Activated naive CD4-positive, alpha-beta T cell treated with anti-CD3 and anti-CD28 coated beads, Interleukin-2, amount 50 U/mL, for 24 hours (primary cell): Measurements from ENCODE around the gene DGCR6L.
"Not testable (repeated sequence)": the region's sequence is repeated elsewhere in the genome, so short reads cannot be mapped to it uniquely, and the experiment has no call there.

ENCODE experiments used
- H3K27ac Mint-ChIP-seq: one replicate; pipeline ENCODE4 v1.8.0; 2021; ENCODE audit warnings: mild to moderate bottlenecking, mixed read lengths
- H3K27me3 Mint-ChIP-seq: one replicate; pipeline ENCODE4 v1.8.0; 2021; ENCODE audit warnings: mixed read lengths
- H3K36me3 Mint-ChIP-seq: one replicate; pipeline ENCODE4 v1.8.0; 2021; ENCODE audit warnings: mixed read lengths
- H3K4me1 Mint-ChIP-seq: one replicate; pipeline ENCODE4 v1.8.0; 2021; ENCODE audit warnings: mixed read lengths
- H3K4me3 Mint-ChIP-seq: one replicate; pipeline ENCODE4 v1.8.0; 2021; ENCODE audit warnings: mild to moderate bottlenecking, mixed read lengths
- H3K9me3 Mint-ChIP-seq: one replicate; pipeline ENCODE4 v1.8.0; 2021; ENCODE audit warnings: mixed read lengths

DGCR6L gene

GRCh38 chr22:20290578-20291248 lies 29.1 kb downstream of the DGCR6L start:
- Mint-ChIP-seq H3K4me1 (no peaks in the 10 kb centered on the region), H3K9me3 (no peaks in the 10 kb centered on the region), H3K36me3 (no peaks in the 10 kb centered on the region), H3K27ac (no peak overlapping the region), H3K4me3 (no peak overlapping the region), H3K27me3 (no peaks in the 10 kb centered on the region)

- Mint-ChIP-seq H3K4me1 (no peaks in the 10 kb centered on the region), H3K27me3 (no peaks in the 10 kb centered on the region), H3K27ac (no peak overlapping the region), H3K4me3 (no peak overlapping the region), H3K9me3 (no peaks in the 10 kb centered on the region), H3K36me3 (no peaks in the 10 kb centered on the region)
Observed at GRCh38 chr22:20290045-20290392, 29.8 kb downstream of the DGCR6L start.

GRCh38 chr22:20289182-20290044 lies 30.4 kb downstream of the DGCR6L start:
- H3K9me3 Mint-ChIP-seq, H3K4me3 Mint-ChIP-seq, H3K27me3 Mint-ChIP-seq, H3K36me3 Mint-ChIP-seq, H3K4me1 Mint-ChIP-seq, H3K27ac Mint-ChIP-seq: not testable (repeated sequence)

- not testable (repeated sequence) for H3K36me3 Mint-ChIP-seq, H3K27me3 Mint-ChIP-seq, H3K27ac Mint-ChIP-seq, H3K4me1 Mint-ChIP-seq, H3K4me3 Mint-ChIP-seq, H3K9me3 Mint-ChIP-seq
Observed at GRCh38 chr22:20286784-20287423, 33.0 kb downstream of the DGCR6L start.

- not testable (repeated sequence) for H3K4me3 Mint-ChIP-seq, H3K4me1 Mint-ChIP-seq, H3K27ac Mint-ChIP-seq, H3K36me3 Mint-ChIP-seq, H3K9me3 Mint-ChIP-seq, H3K27me3 Mint-ChIP-seq
Observed at GRCh38 chr22:20286312-20286660, 33.6 kb downstream of the DGCR6L start.

- not testable (repeated sequence) for H3K4me1 Mint-ChIP-seq, H3K4me3 Mint-ChIP-seq, H3K9me3 Mint-ChIP-seq, H3K36me3 Mint-ChIP-seq, H3K27me3 Mint-ChIP-seq, H3K27ac Mint-ChIP-seq
Observed at GRCh38 chr22:20285473-20286311, 34.2 kb downstream of the DGCR6L start.

GRCh38 chr22:20284471-20285086 lies 35.3 kb downstream of the DGCR6L start:
- Mint-ChIP-seq H3K36me3 (no peaks in the 10 kb centered on the region), H3K27ac (no peak overlapping the region), H3K9me3 (no peaks in the 10 kb centered on the region), H3K4me1 (no peaks in the 10 kb centered on the region), H3K27me3 (no peaks in the 10 kb centered on the region), H3K4me3 (no peak overlapping the region)

- Mint-ChIP-seq H3K27me3 (no peaks in the 10 kb centered on the region), H3K4me3 (no peak overlapping the region), H3K36me3 (no peaks in the 10 kb centered on the region), H3K27ac (no peak overlapping the region), H3K9me3 (no peaks in the 10 kb centered on the region), H3K4me1 (no peaks in the 10 kb centered on the region)
Observed at GRCh38 chr22:20283674-20284066, 36.2 kb downstream of the DGCR6L start.

GRCh38 chr22:20282901-20283673 lies 36.8 kb downstream of the DGCR6L start:
- H3K4me3 Mint-ChIP-seq, result no peak overlapping the region
- H3K36me3 Mint-ChIP-seq, result no peaks in the 10 kb centered on the region
- H3K4me1 Mint-ChIP-seq, result no peaks in the 10 kb centered on the region
- no peak overlapping the region for H3K27ac Mint-ChIP-seq
- H3K9me3 Mint-ChIP-seq, result no peaks in the 10 kb centered on the region
- no peaks in the 10 kb centered on the region for H3K27me3 Mint-ChIP-seq

- no peaks in the 10 kb centered on the region for H3K36me3 Mint-ChIP-seq
- no peaks in the 10 kb centered on the region for H3K4me1 Mint-ChIP-seq
- no peak overlapping the region for H3K27ac Mint-ChIP-seq
- no peak overlapping the region for H3K4me3 Mint-ChIP-seq
- H3K9me3 Mint-ChIP-seq, result no peaks in the 10 kb centered on the region
- no peaks in the 10 kb centered on the region for H3K27me3 Mint-ChIP-seq
Observed at GRCh38 chr22:20281891-20282290, 38.0 kb downstream of the DGCR6L start.

- not testable (repeated sequence) for H3K36me3 Mint-ChIP-seq, H3K4me3 Mint-ChIP-seq, H3K27me3 Mint-ChIP-seq, H3K9me3 Mint-ChIP-seq, H3K27ac Mint-ChIP-seq, H3K4me1 Mint-ChIP-seq
Observed at GRCh38 chr22:20281473-20281872, 38.4 kb downstream of the DGCR6L start.

GRCh38 chr22:20280866-20281265 lies 39.0 kb downstream of the DGCR6L start:
- Mint-ChIP-seq H3K27ac (no peak overlapping the region), H3K4me1 (no peaks in the 10 kb centered on the region), H3K9me3 (no peaks in the 10 kb centered on the region), H3K4me3 (no peak overlapping the region), H3K27me3 (no peaks in the 10 kb centered on the region), H3K36me3 (no peaks in the 10 kb centered on the region)

- not testable (repeated sequence) for H3K4me1 Mint-ChIP-seq, H3K36me3 Mint-ChIP-seq, H3K27me3 Mint-ChIP-seq, H3K27ac Mint-ChIP-seq, H3K4me3 Mint-ChIP-seq, H3K9me3 Mint-ChIP-seq
Observed at GRCh38 chr22:20280163-20280562, 39.7 kb downstream of the DGCR6L start.

GRCh38 chr22:20279662-20280134 lies 40.2 kb downstream of the DGCR6L start:
- Mint-ChIP-seq H3K27ac (no peak overlapping the region), H3K36me3 (no peaks in the 10 kb centered on the region), H3K4me3 (no peak overlapping the region), H3K4me1 (no peaks in the 10 kb centered on the region), H3K27me3 (no peaks in the 10 kb centered on the region), H3K9me3 (no peaks in the 10 kb centered on the region)
